HPDE6-E6E7 (cell line): Measurements from ENCODE around the gene RGR.
"Not testable (repeated sequence)": the region's sequence is repeated elsewhere in the genome, so short reads cannot be mapped to it uniquely, and the experiment has no call there.

Experiments
- DNase-seq: peaks from one replicate; pipeline ENCODE4 v3.0.0; 2011; ENCODE audit warnings: missing footprints; ENCODE audit errors: extremely low spot score

RGR gene

GRCh38 chr10:84257343-84258020, 12.6 kb downstream of the RGR start:
- DNase-seq, result no peak

GRCh38 chr10:84258034-84258695, 13.3 kb downstream of the RGR start:
- DNase-seq, result no peak

GRCh38 chr10:84261236-84261915, 16.5 kb downstream of the RGR start:
- DNase-seq, result no peak

- no peak for DNase-seq
Observed at GRCh38 chr10:84262190-84262956, 17.5 kb downstream of the RGR start.

- no peak for DNase-seq
Observed at GRCh38 chr10:84263716-84264115, 18.9 kb downstream of the RGR start.

- DNase-seq, result peak; percentile 53
Observed at GRCh38 chr10:84264611-84265141, 19.8 kb downstream of the RGR start.

GRCh38 chr10:84265418-84265817, 20.6 kb downstream of the RGR start:
- DNase-seq, result no peak

GRCh38 chr10:84267503-84268126, 22.8 kb downstream of the RGR start:
- DNase-seq, result peak; percentile 14

GRCh38 chr10:84269162-84269561, 24.3 kb downstream of the RGR start:
- DNase-seq, result no peak

GRCh38 chr10:84269773-84270172, 24.9 kb downstream of the RGR start:
- DNase-seq, result peak; percentile 10

- DNase-seq, result no peak
Observed at GRCh38 chr10:84270708-84271107, 25.9 kb downstream of the RGR start.

GRCh38 chr10:84279876-84280475, 35.1 kb downstream of the RGR start:
- DNase-seq, result not testable (repeated sequence)

- DNase-seq, result no peak
Observed at GRCh38 chr10:84286695-84287094, 41.8 kb downstream of the RGR start.

GRCh38 chr10:84288151-84288550, 43.3 kb downstream of the RGR start:
- DNase-seq, result no peak

GRCh38 chr10:84289521-84290200, 44.8 kb downstream of the RGR start:
- no peak for DNase-seq

GRCh38 chr10:84290235-84290634, 45.4 kb downstream of the RGR start:
- no peak for DNase-seq

GRCh38 chr10:84291384-84291783, 46.5 kb downstream of the RGR start:
- peak; percentile 31 for DNase-seq

- no peak for DNase-seq
Observed at GRCh38 chr10:84292502-84292901, 47.6 kb downstream of the RGR start.

- no peak for DNase-seq
Observed at GRCh38 chr10:84293171-84293570, 48.3 kb downstream of the RGR start.

- DNase-seq, result no peak
Observed at GRCh38 chr10:84293574-84294016, 48.7 kb downstream of the RGR start.
